ENCODE measurements around the gene CBLN3. TPM values are rescaled to one million over a fixed set of nuclear protein-coding genes. Genes with fewer than 3 reads are reported as not detected.

The CBLN3 gene
- polyA plus RNA-seq, 2 of the 4 experiments (the other 2 are of a cell fraction) = 1.1 to 1.3 TPM

DNA sequence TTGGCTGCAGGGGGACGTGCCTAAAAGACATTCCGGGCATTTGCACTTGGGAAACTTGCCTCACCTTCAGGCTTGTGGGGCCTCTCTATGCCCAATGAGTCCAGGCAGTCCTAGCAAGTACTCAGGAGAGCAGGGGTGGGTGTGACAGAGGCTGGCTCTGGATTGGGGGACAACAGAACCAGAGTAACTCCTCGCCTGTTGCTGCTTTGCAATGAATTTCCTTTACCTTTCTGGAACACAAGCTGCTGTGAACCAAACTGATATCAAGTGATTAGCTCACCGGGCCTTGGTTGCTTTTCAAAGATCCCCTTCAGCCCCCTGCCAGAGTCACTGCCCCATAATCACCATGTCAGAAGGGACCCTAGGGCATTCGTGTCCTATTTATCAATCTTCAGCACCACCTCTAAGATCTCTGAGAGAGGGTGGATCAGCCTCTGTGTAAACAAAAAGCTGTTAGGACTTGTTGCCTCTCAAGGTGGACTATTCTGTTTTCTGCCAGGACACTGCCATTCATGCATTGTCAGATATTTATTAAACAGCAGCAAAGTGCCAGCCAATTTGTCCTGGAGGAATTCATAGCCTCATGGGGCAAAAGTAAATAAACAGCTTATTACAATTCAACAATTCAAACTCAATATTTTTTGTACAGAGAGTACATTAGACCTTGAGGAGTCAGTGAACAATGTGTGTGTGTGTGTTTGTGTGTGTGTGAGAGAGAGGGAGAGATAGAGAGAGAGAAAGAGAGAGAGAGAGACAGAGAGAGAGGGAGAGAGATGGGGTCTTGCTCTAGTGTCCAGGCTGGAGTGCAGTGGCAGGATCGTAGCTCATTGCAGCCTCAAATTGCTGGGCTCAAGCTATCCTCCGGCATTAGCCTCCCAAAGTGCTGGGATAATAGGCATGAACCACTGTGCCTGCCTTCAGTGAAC lies 50.2 kb downstream of the CBLN3 start:
- H3K9me3 ChIP-seq = no peaks in the 10 kb centered on the region
- no peak for FAIRE-seq
- H3K4me2 ChIP-seq = no peak overlapping the region
- DNase-seq (ENCODE audit: low read depth in 1 of 2, low spot score in 1 of 2) = no peak
- POLR2A ChIA-PET = interaction anchor here (1.5 kb wide), 1 partner anchor 50 kb away, joined by 5 read pairs; the partner anchor contains the start of genes CBLN3 and KHNYN
- ATAC-seq = no peak
- no peaks in the 10 kb centered on the region for H3K4me1 ChIP-seq
- H3K4me3 ChIP-seq = no peak overlapping the region
- 74% methylated on average over 7 of the region's 7 CpGs for WGBS (ENCODE audit: missing lambda C conversion rate)
- no peak overlapping the region for H3K27ac ChIP-seq
- CTCF ChIA-PET = interaction anchor here (0.9 to 3.7 kb wide), 10 partner anchors 12 to 71 kb away, joined by 3 to 20 read pairs (median 6); partner anchors contain the start of genes ADCY4 and CIDEB
- no peak for TF ChIP-seq HOXB13 (CRISPR knock-in tag; IDR thresholded peaks at IDR 0.05; ENCODE audit: low read depth)
- TF ChIP-seq ZFP36 (IDR thresholded peaks at IDR 0.05; ENCODE audit: borderline replicate concordance, partially characterized antibody) = no peak
- TF ChIP-seq FOXS1 (CRISPR knock-in tag; IDR thresholded peaks at IDR 0.05) = no peak
- no peak for TF ChIP-seq NR3C1 (IDR thresholded peaks at IDR 0.05)

DNA sequence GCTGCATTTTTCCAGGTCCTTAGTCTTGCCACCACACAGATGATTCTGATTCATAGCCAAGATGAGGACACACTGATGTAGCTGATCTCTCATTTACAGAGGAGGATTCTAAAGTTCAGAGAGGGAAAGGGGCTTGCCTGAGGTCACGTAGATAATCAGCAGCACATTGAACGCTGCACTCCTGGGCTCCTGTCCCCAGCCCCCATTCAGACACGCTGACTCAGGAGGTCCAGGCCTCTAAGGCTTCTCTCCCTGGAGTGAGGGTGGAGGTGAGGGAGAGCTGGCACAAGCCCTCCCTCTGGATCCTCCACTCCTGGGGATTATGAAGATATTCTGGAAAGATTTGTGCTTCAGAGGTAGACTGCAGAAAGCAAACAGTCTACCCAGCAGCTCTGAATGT lies 51.1 kb downstream of the CBLN3 start:
- no peak overlapping the region for H3K4me2 ChIP-seq
- no peak for ATAC-seq
- DNase-seq (ENCODE audit: low read depth in 1 of 2, low spot score in 1 of 2) = no peak
- TF ChIP-seq CEBPB (IDR thresholded peaks at IDR 0.05) = no peak
- TF ChIP-seq HDAC2 (IDR thresholded peaks at IDR 0.05) = no peak
- TF ChIP-seq SMC3 (IDR thresholded peaks at IDR 0.05) = no peak
- no peak for TF ChIP-seq FOSL2 (IDR thresholded peaks at IDR 0.05)
- no peak for TF ChIP-seq FOSL2 (CRISPR knock-in tag; IDR thresholded peaks at IDR 0.05)
- TF ChIP-seq, protein P1, sequence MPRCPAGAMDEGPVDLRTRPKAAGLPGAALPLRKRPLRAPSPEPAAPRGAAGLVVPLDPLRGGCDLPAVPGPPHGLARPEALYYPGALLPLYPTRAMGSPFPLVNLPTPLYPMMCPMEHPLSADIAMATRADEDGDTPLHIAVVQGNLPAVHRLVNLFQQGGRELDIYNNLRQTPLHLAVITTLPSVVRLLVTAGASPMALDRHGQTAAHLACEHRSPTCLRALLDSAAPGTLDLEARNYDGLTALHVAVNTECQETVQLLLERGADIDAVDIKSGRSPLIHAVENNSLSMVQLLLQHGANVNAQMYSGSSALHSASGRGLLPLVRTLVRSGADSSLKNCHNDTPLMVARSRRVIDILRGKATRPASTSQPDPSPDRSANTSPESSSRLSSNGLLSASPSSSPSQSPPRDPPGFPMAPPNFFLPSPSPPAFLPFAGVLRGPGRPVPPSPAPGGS (IDR thresholded peaks at IDR 0.05) = no peak
- TF ChIP-seq POLR2AphosphoS2 (conservative IDR thresholded peaks at IDR 0.05; ENCODE audit: low read length) = no peak
- TF ChIP-seq, protein P2, sequence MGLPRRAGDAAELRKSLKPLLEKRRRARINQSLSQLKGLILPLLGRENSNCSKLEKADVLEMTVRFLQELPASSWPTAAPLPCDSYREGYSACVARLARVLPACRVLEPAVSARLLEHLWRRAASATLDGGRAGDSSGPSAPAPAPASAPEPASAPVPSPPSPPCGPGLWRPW (IDR thresholded peaks at IDR 0.05) = no peak
- 58% methylated on average over 3 of the region's 3 CpGs for WGBS (ENCODE audit: missing lambda C conversion rate)
- H3K9me3 ChIP-seq = no peaks in the 10 kb centered on the region
- no peaks in the 10 kb centered on the region for H3K4me1 ChIP-seq
- no peak overlapping the region for H3K4me3 ChIP-seq
- no peak for FAIRE-seq
- H3K27ac ChIP-seq = no peak overlapping the region
- POLR2A ChIA-PET = interaction anchor here (1.5 kb wide), 1 partner anchor 51 kb away, joined by 5 read pairs; the partner anchor contains the start of genes CBLN3 and KHNYN
- CTCF ChIA-PET = interaction anchor here (0.9 to 3.7 kb wide), 11 partner anchors 12 to 70 kb away, joined by 3 to 20 read pairs (median 4); partner anchors contain the start of genes ADCY4 and CIDEB

DNA sequence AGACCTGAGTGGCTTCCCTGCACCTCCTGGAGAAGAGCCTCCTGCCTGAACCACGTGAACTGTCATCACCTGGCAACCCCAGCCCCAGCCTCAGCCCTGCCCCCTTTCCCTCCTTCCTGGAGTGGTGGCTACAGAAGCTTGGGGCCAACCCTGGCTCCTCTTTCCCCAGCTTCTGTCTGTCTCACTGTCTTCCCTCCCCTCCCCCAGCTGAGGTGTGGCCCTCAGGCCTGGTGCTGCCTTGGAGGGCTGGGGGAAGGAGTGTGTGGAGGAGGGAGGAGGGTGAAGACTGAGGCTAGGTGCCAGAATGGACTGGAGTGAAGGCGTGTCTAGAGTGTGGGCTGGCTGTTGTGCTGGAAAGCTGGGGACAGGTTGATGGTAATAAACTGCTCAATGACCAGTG lies 51.8 kb downstream of the CBLN3 start:
- no peak overlapping the region for H3K27ac ChIP-seq
- ATAC-seq = no peak; a peak in 1 of 6 replicates
- no peak for FAIRE-seq
- WGBS (ENCODE audit: missing lambda C conversion rate) = 50% methylated on average over 2 of the region's 2 CpGs
- POLR2A ChIA-PET = interaction anchor here (1.1 to 1.5 kb wide), 2 partner anchors 36 to 52 kb away, joined by 4 to 5 read pairs; partner anchors contain the start of genes CBLN3 and KHNYN
- H3K4me1 ChIP-seq = no peaks in the 10 kb centered on the region
- no peak overlapping the region for H3K4me2 ChIP-seq
- no peak overlapping the region for H3K4me3 ChIP-seq
- no peak for TF ChIP-seq NR3C1 (IDR thresholded peaks at IDR 0.05)
- no peak for TF ChIP-seq RFX5 (IDR thresholded peaks at IDR 0.05)
- TF ChIP-seq POLR2AphosphoS2 (conservative IDR thresholded peaks at IDR 0.05; ENCODE audit: low read length) = no peak
- no peak for TF ChIP-seq SMC3 (IDR thresholded peaks at IDR 0.05)
- no peak for TF ChIP-seq KDM5A (IDR thresholded peaks at IDR 0.05)
- TF ChIP-seq ZC3H11A (IDR thresholded peaks at IDR 0.05) = no peak
- TF ChIP-seq JUNB (IDR thresholded peaks at IDR 0.05) = no peak
- TF ChIP-seq RCOR1 (IDR thresholded peaks at IDR 0.05; ENCODE audit: low read depth, low read length) = no peak
- TF ChIP-seq HDAC2 (IDR thresholded peaks at IDR 0.05) = no peak
- no peak for TF ChIP-seq ZFP36 (IDR thresholded peaks at IDR 0.05; ENCODE audit: borderline replicate concordance, partially characterized antibody)
- TF ChIP-seq CEBPB (IDR thresholded peaks at IDR 0.05) = no peak
- no peak for TF ChIP-seq POLR2A (IDR thresholded peaks at IDR 0.05; ENCODE audit: low read length)
- TF ChIP-seq GATA3 (IDR thresholded peaks at IDR 0.05; ENCODE audit: borderline replicate concordance) = no peak
- no peak for TF ChIP-seq ZNF302 (CRISPR knock-in tag; IDR thresholded peaks at IDR 0.05)
- CTCF ChIA-PET = interaction anchor here (0.9 to 3.7 kb wide), 12 partner anchors 12 to 69 kb away, joined by 3 to 20 read pairs (median 4); partner anchors contain the start of genes ADCY4 and CIDEB
- no peak for DNase-seq (ENCODE audit: low read depth in 1 of 2, low spot score in 1 of 2)
- H3K9me3 ChIP-seq = no peaks in the 10 kb centered on the region

All from A549 (cell line).